Hepatocyte (in vitro differentiated cells): ENCODE data around the gene PKN3. TPM values are rescaled to one million over a fixed set of nuclear protein-coding genes. Genes with fewer than 3 reads are reported as not detected.

ENCODE experiments used
- DNase-seq: peaks from one replicate; pipeline ENCODE4 v3.0.0-alpha.2; 2016; ENCODE audit warnings: low spot score
- H2AFZ ChIP-seq: fragments of 200-600 bp; sonication (generic); 2 replicates; pipeline ENCODE4 v1.6.0; 2016; ENCODE audit warnings: antibody characterized with exemption, mild to moderate bottlenecking
- H3K27ac ChIP-seq: fragments of 200-600 bp; sonication (generic); 2 replicates; pipeline ENCODE4 v1.5.1; 2016; ENCODE audit warnings: mild to moderate bottlenecking
- H3K27me3 ChIP-seq: fragments of 200-600 bp; sonication (generic); 2 replicates; pipeline ENCODE4 v1.6.1; 2016
- H3K36me3 ChIP-seq: fragments of 200-600 bp; sonication (generic); replicated peaks from 2 replicates; pipeline ENCODE4 v1.5.1; 2016; ENCODE audit warnings: low read depth; ENCODE audit not compliant: insufficient read depth
- H3K4me1 ChIP-seq: fragments of 200-600 bp; sonication (generic); 2 replicates; pipeline ENCODE4 v1.5.1; 2016; ENCODE audit warnings: mild to moderate bottlenecking, moderate library complexity; ENCODE audit not compliant: insufficient read depth
- H3K4me2 ChIP-seq: fragments of 200-600 bp; sonication (generic); 2 replicates; pipeline ENCODE4 v1.6.0; 2016
- H3K4me3 ChIP-seq: fragments of 200-600 bp; sonication (generic); 2 replicates; pipeline ENCODE4 v1.5.1; 2016; ENCODE audit warnings: mild to moderate bottlenecking
- H3K79me2 ChIP-seq: fragments of 200-600 bp; sonication (generic); 2 replicates; pipeline ENCODE4 v1.6.0; 2017; ENCODE audit warnings: mild to moderate bottlenecking
- H3K9me2 ChIP-seq: fragments of 200-600 bp; sonication (generic); replicated peaks from 2 replicates; pipeline ENCODE4 v1.6.0; 2017; ENCODE audit warnings: mild to moderate bottlenecking; ENCODE audit not compliant: insufficient read depth
- H3K9me3 ChIP-seq: fragments of 200-600 bp; sonication (generic); 2 replicates; pipeline ENCODE4 v1.5.1; 2016; ENCODE audit warnings: low read depth, mild to moderate bottlenecking
- H4K20me1 ChIP-seq: fragments of 200-600 bp; sonication (generic); 2 replicates; pipeline ENCODE4 v1.6.0; 2016; ENCODE audit warnings: mild to moderate bottlenecking; ENCODE audit not compliant: insufficient read depth, poor library complexity, severe bottlenecking
- CTCF ChIP-seq: fragments of 200-600 bp; sonication (generic); IDR thresholded peaks from 2 replicates; pipeline ENCODE4 v1.5.1; 2016; ENCODE audit warnings: antibody characterized with exemption, mild to moderate bottlenecking; ENCODE audit not compliant: poor library complexity
- EZH2 ChIP-seq: fragments of 200-600 bp; sonication (generic); IDR thresholded peaks from 2 replicates; pipeline ENCODE4 v1.6.1; 2016; ENCODE audit warnings: antibody characterized with exemption, mild to moderate bottlenecking, borderline replicate concordance
- EZH2phosphoT487 ChIP-seq: fragments of 200-600 bp; sonication (generic); IDR thresholded peaks from one replicate; pipeline ENCODE4 v1.6.1; 2018; ENCODE audit warnings: antibody characterized with exemption, mild to moderate bottlenecking, low read depth, moderate library complexity; ENCODE audit not compliant: unreplicated experiment, severe bottlenecking
- WGBS: methylation state at CpG from one replicate; pipeline ENCODE4 v1.1.6; 2016; ENCODE audit warnings: low lambda C conversion rate; ENCODE audit errors: missing lambda C conversion rate; 5-methylcytosine and 5-hydroxymethylcytosine counted together
- polyA plus RNA-seq: library from polyadenylated mRNA; unstranded; fragments of >200 nt; fragmentation: Nextera tagmentation; extraction: Ambion mirVana; gene quantifications from 2 replicates; pipeline ENCODE4 v1.2.1, GENCODE V29; 2016
- total RNA-seq: library from RNA; depleted of rRNA; stranded (reverse); fragments of >200 nt; gene quantifications from 2 replicates; pipeline ENCODE4 v1.2.3, GENCODE V29; 2014

The PKN3 gene
- total and polyA plus RNA-seq, 2 experiments from 2014 or later: 3.7 to 4.5 TPM

- Histone ChIP-seq H3K36me3 (no peaks in the 10 kb centered on the region), H4K20me1 (peaks cover 9% of the 10 kb centered on the region), H3K4me1 (peaks cover 33% of the 10 kb centered on the region), H3K79me2 (peaks cover 56% of the 10 kb centered on the region), H3K27ac (peak overlapping the region; percentile 99), H3K27me3 (no peaks in the 10 kb centered on the region), H3K4me2 (peak overlapping the region; percentile 98), H3K9me3 (no peaks in the 10 kb centered on the region), H2AFZ (peak overlapping the region; percentile 10), H3K9me2 (no peaks in the 10 kb centered on the region), H3K4me3 (no peak overlapping the region)
- DNase-seq: peak; percentile 57
- TF ChIP-seq EZH2phosphoT487: no peak
- no peak for TF ChIP-seq CTCF
- TF ChIP-seq EZH2: no peak
- WGBS: 71% methylated on average over 17 of the region's 17 CpGs
Measured at GRCh38 chr9:128685636-128686489, 16.4 kb upstream of the PKN3 start.

- Histone ChIP-seq H3K79me2 (peaks cover 67% of the 10 kb centered on the region), H3K4me3 (no peak overlapping the region), H2AFZ (no peak overlapping the region), H4K20me1 (peaks cover 25% of the 10 kb centered on the region), H3K36me3 (no peaks in the 10 kb centered on the region), H3K27me3 (no peaks in the 10 kb centered on the region), H3K4me1 (peaks cover 43% of the 10 kb centered on the region), H3K4me2 (peak overlapping the region; percentile 86), H3K9me2 (no peaks in the 10 kb centered on the region), H3K9me3 (no peaks in the 10 kb centered on the region), H3K27ac (peak overlapping the region; percentile 96)
- TF ChIP-seq EZH2 (no peak), EZH2phosphoT487 (no peak), CTCF (no peak)
- 94% methylated on average over 4 of the region's 4 CpGs for WGBS
- DNase-seq: no peak
Measured at GRCh38 chr9:128687453-128687852, 14.8 kb upstream of the PKN3 start.

GRCh38 chr9:128688501-128689292 is 13.6 kb upstream of the PKN3 start, which contains the start of gene SET:
Gene SET (plus strand): TSS chr9:128689222. CDS start chr9:128689583, 361 bp downstream.
- no peaks in the 10 kb centered on the region for H3K9me3 ChIP-seq
- H3K79me2 ChIP-seq: peaks cover 74% of the 10 kb centered on the region
- DNase-seq: peak; percentile 98
- H3K4me2 ChIP-seq: peak within 1 kb of the TSS; percentile 86
- no peaks in the 10 kb centered on the region for H3K9me2 ChIP-seq
- peak within 1 kb of the TSS; percentile 86 for H2AFZ ChIP-seq
- WGBS: 6% methylated on average over 54 of the region's 93 CpGs
- no peaks in the 10 kb centered on the region for H3K27me3 ChIP-seq
- H3K36me3 ChIP-seq: peaks cover 6% of the 10 kb centered on the region
- peaks cover 43% of the 10 kb centered on the region for H3K4me1 ChIP-seq
- TF ChIP-seq EZH2: no peak
- TF ChIP-seq CTCF: no peak
- TF ChIP-seq EZH2phosphoT487: no peak
- peak within 1 kb of the TSS; percentile 85 for H3K4me3 ChIP-seq
- peaks cover 37% of the 10 kb centered on the region for H4K20me1 ChIP-seq
- peak within 1 kb of the TSS; percentile 99 for H3K27ac ChIP-seq
